ENCODE measurements around the gene AATF. TPM values are rescaled to one million over a fixed set of nuclear protein-coding genes. Genes with fewer than 3 reads are reported as not detected.

Gene AATF
- total RNA-seq, 4 donors from 2014 or later: 30.3 to 50.5 (median 40.9) TPM

GRCh38 chr17:36934692-36935630 lies 13.8 kb upstream of the AATF start:
- Histone ChIP-seq H3K36me3 (no peaks in the 10 kb centered on the region), H3K4me3 (peak overlapping the region; percentile 27 to 48 (median 32)), H3K27ac (no peak overlapping the region), H3K27me3 (peaks cover 99 to 100% (median 99%) of the 10 kb centered on the region in 3 donors), H3K9me3 (no peaks in the 10 kb centered on the region), H3K4me1 (peaks cover 58 to 82% of the 10 kb centered on the region in 2 donors)
- in situ Hi-C loops (cut with MboI; ENCODE audit: low sequenced_read_pairs in 4 of 4): loop anchor here in 1 of 4 donors (25.0 kb wide), 1 partner anchor 298 kb away; no protein-coding TSS in a partner anchor
- DNase-seq (no peak), ATAC-seq (no peak)
- intact Hi-C loops (cut with DNase I; ENCODE audit: low total_unique reads): no loop called here
- TF ChIP-seq CTCF (IDR thresholded peaks at IDR 0.05 in 4 of 5, conservative IDR thresholded peaks at IDR 0.05 in 1 of 5): no peak
- no peak for TF ChIP-seq POLR2A (IDR thresholded peaks at IDR 0.05)

- in situ Hi-C loops (cut with MboI; ENCODE audit: low sequenced_read_pairs in 4 of 4): loop anchor here in 1 of 4 donors (25.0 kb wide), 1 partner anchor 299 kb away; no protein-coding TSS in a partner anchor
- intact Hi-C loops (cut with DNase I; ENCODE audit: low total_unique reads): no loop called here
- Histone ChIP-seq H3K27me3 (peaks cover 97 to 100% (median 99%) of the 10 kb centered on the region in 3 donors), H3K27ac (no peak overlapping the region), H3K9me3 (no peaks in the 10 kb centered on the region), H3K36me3 (no peaks in the 10 kb centered on the region), H3K4me1 (peaks cover 58 to 82% of the 10 kb centered on the region in 2 donors), H3K4me3 (peak overlapping the region in 3 of 4 donors; percentile 8 to 48 (median 23))
- TF ChIP-seq POLR2A (IDR thresholded peaks at IDR 0.05): no peak
- no peak for TF ChIP-seq CTCF (IDR thresholded peaks at IDR 0.05 in 4 of 5, conservative IDR thresholded peaks at IDR 0.05 in 1 of 5)
- no peak for ATAC-seq
- no peak for DNase-seq
Measured at GRCh38 chr17:36935671-36936454, 12.9 kb upstream of the AATF start.

- Histone ChIP-seq H3K27ac (no peak overlapping the region), H3K4me1 (peaks cover 58 to 81% of the 10 kb centered on the region in 2 donors), H3K4me3 (peak overlapping the region in 2 of 4 donors; percentile 19 to 48), H3K27me3 (peaks cover 97 to 100% (median 99%) of the 10 kb centered on the region in 3 donors), H3K36me3 (no peaks in the 10 kb centered on the region), H3K9me3 (no peaks in the 10 kb centered on the region)
- ATAC-seq: no peak
- DNase-seq: no peak
- in situ Hi-C loops (cut with MboI; ENCODE audit: low sequenced_read_pairs in 4 of 4): loop anchor here in 1 of 4 donors (25.0 kb wide), 1 partner anchor 299 kb away; no protein-coding TSS in a partner anchor
- no peak for TF ChIP-seq POLR2A (IDR thresholded peaks at IDR 0.05)
- no peak for TF ChIP-seq CTCF (IDR thresholded peaks at IDR 0.05 in 4 of 5, conservative IDR thresholded peaks at IDR 0.05 in 1 of 5)
- intact Hi-C loops (cut with DNase I; ENCODE audit: low total_unique reads): no loop called here
Measured at GRCh38 chr17:36936455-36937000, 12.2 kb upstream of the AATF start.

Data from gastrocnemius medialis (tissue), 4 donors.